WTC11 (cell line): ENCODE results near the gene ENPP7. TPM values are rescaled to one million over a fixed set of nuclear protein-coding genes. Genes with fewer than 3 reads are reported as not detected.

ENCODE experiments used
- ATAC-seq: fragments of 200-7000 bp; cut with Tn5 transposase; 2 replicates; pipeline ENCODE4 v1.10.0; 2021; ENCODE audit warnings: mild to moderate bottlenecking, moderate library complexity
- CTCF ChIA-PET: fragments of 300-600 bp; sonication (Branson Sonifier 250); formaldehyde crosslinking; loops from one replicate; lab custom pipeline; 2021; ENCODE audit warnings: antibody characterized with exemption; lab: Charles Lee
- POLR2A ChIA-PET: fragments of 350-600 bp; sonication (Branson Sonifier 250); formaldehyde crosslinking; loops from one replicate; lab custom pipeline; 2021; ENCODE audit warnings: antibody characterized with exemption; lab: Charles Lee
- DNase-seq: peaks from one replicate; pipeline ENCODE4 v3.0.0; 2021; ENCODE audit warnings: low spot score
- H3K27ac Mint-ChIP-seq: 2 replicates; pipeline ENCODE4 v1.8.0; 2021; ENCODE audit warnings: mixed read lengths
- H3K27me3 Mint-ChIP-seq: 2 replicates; pipeline ENCODE4 v1.8.0; 2021; ENCODE audit warnings: low read depth, mild to moderate bottlenecking, moderate library complexity, mixed read lengths
- H3K36me3 Mint-ChIP-seq: 2 replicates; pipeline ENCODE4 v1.8.0; 2021; ENCODE audit warnings: mixed read lengths
- H3K4me1 Mint-ChIP-seq: 2 replicates; pipeline ENCODE4 v1.8.0; 2022; ENCODE audit warnings: mixed read lengths
- H3K4me3 Mint-ChIP-seq: 2 replicates; pipeline ENCODE4 v1.8.0; 2021; ENCODE audit warnings: mild to moderate bottlenecking, moderate library complexity, mixed read lengths
- H3K9me3 Mint-ChIP-seq: 2 replicates; pipeline ENCODE4 v1.8.0; 2021; ENCODE audit warnings: mixed read lengths
- ATF1 ChIP-seq: sonication (generic); formaldehyde crosslinking; IDR thresholded peaks from 2 replicates; pipeline ENCODE4 v1.8.1; 2023; ENCODE audit warnings: mild to moderate bottlenecking, moderate library complexity, missing genetic modification reagents
- ELF4 ChIP-seq: sonication (generic); formaldehyde crosslinking; IDR thresholded peaks from 2 replicates; pipeline ENCODE4 v1.8.1; 2022; ENCODE audit warnings: low read depth, mild to moderate bottlenecking, moderate library complexity, missing genetic modification reagents
- EMX1 ChIP-seq: fragments of 250-450 bp; sonication (Bioruptor Pico); IDR thresholded peaks from 2 replicates; pipeline ENCODE4 v1.8.0; 2021; ENCODE audit warnings: mild to moderate bottlenecking
- FOXJ3 ChIP-seq: sonication (generic); formaldehyde crosslinking; IDR thresholded peaks from 2 replicates; pipeline ENCODE4 v1.9.0; 2021; ENCODE audit warnings: missing genetic modification reagents, mild to moderate bottlenecking, borderline replicate concordance
- GRHL2 ChIP-seq: fragments of 250-450 bp; sonication (Bioruptor Pico); IDR thresholded peaks from 2 replicates; pipeline ENCODE4 v1.8.0; 2022; ENCODE audit warnings: mild to moderate bottlenecking, moderate library complexity; ENCODE audit not compliant: insufficient replicate concordance, severe bottlenecking
- NR2C2 ChIP-seq: sonication (generic); formaldehyde crosslinking; IDR thresholded peaks from 2 replicates; pipeline ENCODE4 v1.8.0; 2022; ENCODE audit warnings: mild to moderate bottlenecking, missing genetic modification reagents
- NR3C1 ChIP-seq: sonication (generic); formaldehyde crosslinking; conservative IDR thresholded peaks from 2 replicates; pipeline ENCODE4 v1.8.1; 2023; ENCODE audit warnings: low read depth, mild to moderate bottlenecking, missing genetic modification reagents
- TEAD1 ChIP-seq: sonication (generic); formaldehyde crosslinking; IDR thresholded peaks from 2 replicates; pipeline ENCODE4 v1.8.0; 2022; ENCODE audit warnings: mild to moderate bottlenecking, missing genetic modification reagents
- ZNF138 ChIP-seq: sonication (generic); formaldehyde crosslinking; conservative IDR thresholded peaks from 2 replicates; pipeline ENCODE4 v1.8.1; 2022; ENCODE audit warnings: mild to moderate bottlenecking, moderate library complexity, missing genetic modification reagents
- ZNF232 ChIP-seq: sonication (generic); formaldehyde crosslinking; IDR thresholded peaks from 2 replicates; pipeline ENCODE4 v1.8.0; 2022; ENCODE audit warnings: mild to moderate bottlenecking, missing genetic modification reagents
- total RNA-seq: library from RNA; stranded (reverse); gene quantifications from 3 replicates; pipeline ENCODE4 v1.2.3, GENCODE V29; 2021
- TF ChIP-seq, protein P1 (sequence below): sonication (generic); formaldehyde crosslinking; conservative IDR thresholded peaks from 2 replicates; pipeline ENCODE4 v1.8.1; 2023; ENCODE audit warnings: mild to moderate bottlenecking, low read depth, missing genetic modification reagents, moderate library complexity
- TF ChIP-seq, protein P2 (sequence below): sonication (generic); formaldehyde crosslinking; IDR thresholded peaks from 2 replicates; pipeline ENCODE4 v1.8.1; 2022; ENCODE audit warnings: mild to moderate bottlenecking, missing genetic modification reagents, moderate library complexity, borderline replicate concordance
- TF ChIP-seq, protein P3 (sequence below): sonication (generic); formaldehyde crosslinking; IDR thresholded peaks from 2 replicates; pipeline ENCODE4 v1.8.0; 2022; ENCODE audit warnings: mild to moderate bottlenecking, missing genetic modification reagents
- TF ChIP-seq, protein P4 (sequence below): sonication (generic); formaldehyde crosslinking; IDR thresholded peaks from 2 replicates; pipeline ENCODE4 v1.8.0; 2022; ENCODE audit warnings: missing genetic modification reagents
- TF ChIP-seq, protein P5 (sequence below): fragments of 250-450 bp; sonication (Bioruptor Pico); IDR thresholded peaks from 2 replicates; pipeline ENCODE4 v1.9.0; 2021; ENCODE audit warnings: moderate library complexity, mild to moderate bottlenecking, inconsistent platforms, borderline replicate concordance
- TF ChIP-seq, protein P6 (sequence below): sonication (generic); formaldehyde crosslinking; IDR thresholded peaks from 2 replicates; pipeline ENCODE4 v1.8.0; 2023; ENCODE audit warnings: missing genetic modification reagents
- TF ChIP-seq, protein P7 (sequence below): sonication (generic); formaldehyde crosslinking; IDR thresholded peaks from 2 replicates; pipeline ENCODE4 v1.8.0; 2022; ENCODE audit warnings: mild to moderate bottlenecking, missing genetic modification reagents
- TF ChIP-seq, protein P8 (sequence below): sonication (generic); formaldehyde crosslinking; IDR thresholded peaks from 2 replicates; pipeline ENCODE4 v1.8.1; 2022; ENCODE audit warnings: low read depth, missing genetic modification reagents, borderline replicate concordance

Gene ENPP7
- total RNA-seq, 1 experiment from 2014 or later = not detected

DNA sequence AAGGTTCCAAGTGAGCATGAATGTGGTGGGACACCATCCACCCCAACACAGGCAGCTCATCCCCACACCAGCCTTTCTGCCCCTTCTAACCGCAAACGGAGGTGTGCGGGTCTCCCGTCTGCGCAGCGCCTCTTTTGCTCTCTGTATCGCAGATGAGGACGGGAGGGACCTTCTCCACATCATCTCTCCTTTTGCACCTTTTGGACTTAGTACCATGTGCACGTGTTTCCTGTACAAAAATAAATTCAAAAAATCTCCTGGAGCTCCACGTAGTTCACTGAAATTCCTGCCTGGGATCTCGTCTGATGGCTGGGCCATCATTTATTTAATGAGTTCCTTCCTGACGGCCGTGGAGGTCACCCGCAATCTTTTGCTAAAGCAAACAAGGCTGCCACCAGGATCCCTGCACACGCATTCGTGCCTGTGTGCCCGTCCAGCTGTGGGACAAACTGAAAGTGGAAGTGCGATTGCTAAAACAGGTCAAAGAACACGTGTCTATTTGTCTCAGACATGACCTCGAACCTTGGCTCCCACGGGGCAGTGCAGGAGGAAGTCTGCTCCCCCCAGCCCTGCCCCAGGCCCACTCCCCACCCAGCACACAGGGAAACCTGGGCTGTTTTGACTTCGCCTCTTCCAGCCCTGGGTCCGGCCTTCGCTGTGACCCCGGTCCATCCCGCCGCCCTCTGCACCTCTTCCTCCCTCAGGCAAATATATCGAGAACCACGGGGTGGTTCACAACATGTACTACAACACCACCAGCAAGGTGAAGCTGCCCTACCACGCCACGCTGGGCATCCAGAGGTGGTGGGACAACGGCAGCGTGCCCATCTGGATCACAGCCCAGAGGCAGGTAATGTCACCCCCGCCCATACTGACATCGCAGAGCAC lies 2.3 kb downstream of the ENPP7 start (continued):
- TF ChIP-seq FOXJ3 (CRISPR knock-in tag) (no peak), ATF1 (CRISPR knock-in tag) (no peak), ZNF232 (CRISPR knock-in tag) (no peak)
- TF ChIP-seq, protein P1, sequence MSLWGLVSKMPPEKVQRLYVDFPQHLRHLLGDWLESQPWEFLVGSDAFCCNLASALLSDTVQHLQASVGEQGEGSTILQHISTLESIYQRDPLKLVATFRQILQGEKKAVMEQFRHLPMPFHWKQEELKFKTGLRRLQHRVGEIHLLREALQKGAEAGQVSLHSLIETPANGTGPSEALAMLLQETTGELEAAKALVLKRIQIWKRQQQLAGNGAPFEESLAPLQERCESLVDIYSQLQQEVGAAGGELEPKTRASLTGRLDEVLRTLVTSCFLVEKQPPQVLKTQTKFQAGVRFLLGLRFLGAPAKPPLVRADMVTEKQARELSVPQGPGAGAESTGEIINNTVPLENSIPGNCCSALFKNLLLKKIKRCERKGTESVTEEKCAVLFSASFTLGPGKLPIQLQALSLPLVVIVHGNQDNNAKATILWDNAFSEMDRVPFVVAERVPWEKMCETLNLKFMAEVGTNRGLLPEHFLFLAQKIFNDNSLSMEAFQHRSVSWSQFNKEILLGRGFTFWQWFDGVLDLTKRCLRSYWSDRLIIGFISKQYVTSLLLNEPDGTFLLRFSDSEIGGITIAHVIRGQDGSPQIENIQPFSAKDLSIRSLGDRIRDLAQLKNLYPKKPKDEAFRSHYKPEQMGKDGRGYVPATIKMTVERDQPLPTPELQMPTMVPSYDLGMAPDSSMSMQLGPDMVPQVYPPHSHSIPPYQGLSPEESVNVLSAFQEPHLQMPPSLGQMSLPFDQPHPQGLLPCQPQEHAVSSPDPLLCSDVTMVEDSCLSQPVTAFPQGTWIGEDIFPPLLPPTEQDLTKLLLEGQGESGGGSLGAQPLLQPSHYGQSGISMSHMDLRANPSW = no peak
- TF ChIP-seq, protein P2, sequence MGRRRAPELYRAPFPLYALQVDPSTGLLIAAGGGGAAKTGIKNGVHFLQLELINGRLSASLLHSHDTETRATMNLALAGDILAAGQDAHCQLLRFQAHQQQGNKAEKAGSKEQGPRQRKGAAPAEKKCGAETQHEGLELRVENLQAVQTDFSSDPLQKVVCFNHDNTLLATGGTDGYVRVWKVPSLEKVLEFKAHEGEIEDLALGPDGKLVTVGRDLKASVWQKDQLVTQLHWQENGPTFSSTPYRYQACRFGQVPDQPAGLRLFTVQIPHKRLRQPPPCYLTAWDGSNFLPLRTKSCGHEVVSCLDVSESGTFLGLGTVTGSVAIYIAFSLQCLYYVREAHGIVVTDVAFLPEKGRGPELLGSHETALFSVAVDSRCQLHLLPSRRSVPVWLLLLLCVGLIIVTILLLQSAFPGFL (CRISPR knock-in tag) = no peak
- TF ChIP-seq, protein P3, sequence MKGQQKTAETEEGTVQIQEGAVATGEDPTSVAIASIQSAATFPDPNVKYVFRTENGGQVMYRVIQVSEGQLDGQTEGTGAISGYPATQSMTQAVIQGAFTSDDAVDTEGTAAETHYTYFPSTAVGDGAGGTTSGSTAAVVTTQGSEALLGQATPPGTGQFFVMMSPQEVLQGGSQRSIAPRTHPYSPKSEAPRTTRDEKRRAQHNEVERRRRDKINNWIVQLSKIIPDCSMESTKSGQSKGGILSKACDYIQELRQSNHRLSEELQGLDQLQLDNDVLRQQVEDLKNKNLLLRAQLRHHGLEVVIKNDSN = no peak
- TF ChIP-seq, all 79 proteins: peak for 0

DNA sequence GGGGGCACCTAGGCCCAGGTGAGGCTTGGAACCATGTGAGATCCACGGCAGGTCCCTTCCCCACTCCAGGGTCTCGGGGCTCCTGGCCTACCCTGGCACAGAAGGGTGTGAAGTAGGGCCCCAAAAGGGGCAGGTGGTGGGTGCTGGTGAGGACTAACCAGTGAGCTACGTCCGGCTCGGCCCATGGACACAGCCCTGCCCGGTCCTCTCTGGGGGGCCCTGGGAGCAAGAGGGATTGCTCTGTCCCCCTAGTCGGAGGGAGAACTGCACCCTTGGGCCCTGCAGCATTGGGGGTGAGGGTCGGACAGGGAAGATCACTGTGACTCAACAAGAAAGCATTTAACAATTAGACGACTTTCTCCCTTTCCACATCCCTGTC lies 2.9 kb downstream of the ENPP7 start:
- H3K4me1 Mint-ChIP-seq = no peaks in the 10 kb centered on the region
- H3K4me3 Mint-ChIP-seq = no peak overlapping the region
- ChIA-PET CTCF (no interaction called here), POLR2A (no interaction called here)
- peaks cover under 1% of the 10 kb centered on the region for H3K27me3 Mint-ChIP-seq
- TF ChIP-seq ELF4 (CRISPR knock-in tag) (no peak), EMX1 (no peak), ZNF138 (CRISPR knock-in tag) (no peak), NR3C1 (CRISPR knock-in tag) (no peak), TEAD1 (CRISPR knock-in tag) (no peak), GRHL2 (no peak), NR2C2 (CRISPR knock-in tag) (no peak)
- TF ChIP-seq, protein P4, sequence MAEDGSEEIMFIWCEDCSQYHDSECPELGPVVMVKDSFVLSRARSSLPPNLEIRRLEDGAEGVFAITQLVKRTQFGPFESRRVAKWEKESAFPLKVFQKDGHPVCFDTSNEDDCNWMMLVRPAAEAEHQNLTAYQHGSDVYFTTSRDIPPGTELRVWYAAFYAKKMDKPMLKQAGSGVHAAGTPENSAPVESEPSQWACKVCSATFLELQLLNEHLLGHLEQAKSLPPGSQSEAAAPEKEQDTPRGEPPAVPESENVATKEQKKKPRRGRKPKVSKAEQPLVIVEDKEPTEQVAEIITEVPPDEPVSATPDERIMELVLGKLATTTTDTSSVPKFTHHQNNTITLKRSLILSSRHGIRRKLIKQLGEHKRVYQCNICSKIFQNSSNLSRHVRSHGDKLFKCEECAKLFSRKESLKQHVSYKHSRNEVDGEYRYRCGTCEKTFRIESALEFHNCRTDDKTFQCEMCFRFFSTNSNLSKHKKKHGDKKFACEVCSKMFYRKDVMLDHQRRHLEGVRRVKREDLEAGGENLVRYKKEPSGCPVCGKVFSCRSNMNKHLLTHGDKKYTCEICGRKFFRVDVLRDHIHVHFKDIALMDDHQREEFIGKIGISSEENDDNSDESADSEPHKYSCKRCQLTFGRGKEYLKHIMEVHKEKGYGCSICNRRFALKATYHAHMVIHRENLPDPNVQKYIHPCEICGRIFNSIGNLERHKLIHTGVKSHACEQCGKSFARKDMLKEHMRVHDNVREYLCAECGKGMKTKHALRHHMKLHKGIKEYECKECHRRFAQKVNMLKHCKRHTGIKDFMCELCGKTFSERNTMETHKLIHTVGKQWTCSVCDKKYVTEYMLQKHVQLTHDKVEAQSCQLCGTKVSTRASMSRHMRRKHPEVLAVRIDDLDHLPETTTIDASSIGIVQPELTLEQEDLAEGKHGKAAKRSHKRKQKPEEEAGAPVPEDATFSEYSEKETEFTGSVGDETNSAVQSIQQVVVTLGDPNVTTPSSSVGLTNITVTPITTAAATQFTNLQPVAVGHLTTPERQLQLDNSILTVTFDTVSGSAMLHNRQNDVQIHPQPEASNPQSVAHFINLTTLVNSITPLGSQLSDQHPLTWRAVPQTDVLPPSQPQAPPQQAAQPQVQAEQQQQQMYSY (CRISPR knock-in tag) = no peak
- TF ChIP-seq, protein P5, sequence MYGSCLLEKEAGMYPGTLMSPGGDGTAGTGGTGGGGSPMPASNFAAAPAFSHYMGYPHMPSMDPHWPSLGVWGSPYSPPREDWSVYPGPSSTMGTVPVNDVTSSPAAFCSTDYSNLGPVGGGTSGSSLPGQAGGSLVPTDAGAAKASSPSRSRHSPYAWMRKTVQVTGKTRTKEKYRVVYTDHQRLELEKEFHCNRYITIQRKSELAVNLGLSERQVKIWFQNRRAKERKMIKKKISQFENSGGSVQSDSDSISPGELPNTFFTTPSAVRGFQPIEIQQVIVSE (CRISPR knock-in tag) = no peak
- TF ChIP-seq, protein P6, sequence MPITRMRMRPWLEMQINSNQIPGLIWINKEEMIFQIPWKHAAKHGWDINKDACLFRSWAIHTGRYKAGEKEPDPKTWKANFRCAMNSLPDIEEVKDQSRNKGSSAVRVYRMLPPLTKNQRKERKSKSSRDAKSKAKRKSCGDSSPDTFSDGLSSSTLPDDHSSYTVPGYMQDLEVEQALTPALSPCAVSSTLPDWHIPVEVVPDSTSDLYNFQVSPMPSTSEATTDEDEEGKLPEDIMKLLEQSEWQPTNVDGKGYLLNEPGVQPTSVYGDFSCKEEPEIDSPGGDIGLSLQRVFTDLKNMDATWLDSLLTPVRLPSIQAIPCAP (CRISPR knock-in tag) = no peak
- TF ChIP-seq, protein P7, sequence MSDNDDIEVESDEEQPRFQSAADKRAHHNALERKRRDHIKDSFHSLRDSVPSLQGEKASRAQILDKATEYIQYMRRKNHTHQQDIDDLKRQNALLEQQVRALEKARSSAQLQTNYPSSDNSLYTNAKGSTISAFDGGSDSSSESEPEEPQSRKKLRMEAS = no peak
- TF ChIP-seq, protein P8, sequence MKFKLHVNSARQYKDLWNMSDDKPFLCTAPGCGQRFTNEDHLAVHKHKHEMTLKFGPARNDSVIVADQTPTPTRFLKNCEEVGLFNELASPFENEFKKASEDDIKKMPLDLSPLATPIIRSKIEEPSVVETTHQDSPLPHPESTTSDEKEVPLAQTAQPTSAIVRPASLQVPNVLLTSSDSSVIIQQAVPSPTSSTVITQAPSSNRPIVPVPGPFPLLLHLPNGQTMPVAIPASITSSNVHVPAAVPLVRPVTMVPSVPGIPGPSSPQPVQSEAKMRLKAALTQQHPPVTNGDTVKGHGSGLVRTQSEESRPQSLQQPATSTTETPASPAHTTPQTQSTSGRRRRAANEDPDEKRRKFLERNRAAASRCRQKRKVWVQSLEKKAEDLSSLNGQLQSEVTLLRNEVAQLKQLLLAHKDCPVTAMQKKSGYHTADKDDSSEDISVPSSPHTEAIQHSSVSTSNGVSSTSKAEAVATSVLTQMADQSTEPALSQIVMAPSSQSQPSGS = no peak
- no peaks in the 10 kb centered on the region for H3K36me3 Mint-ChIP-seq
- H3K27ac Mint-ChIP-seq = no peak overlapping the region
- ATAC-seq = no peak
- no peak for DNase-seq
- H3K9me3 Mint-ChIP-seq = no peaks in the 10 kb centered on the region
